NCI-H2196 (cell line): ENCODE measurements around the gene BIRC3.
A peak's percentile ranks its signal among the peaks of the same experiment; 100 is the strongest.

Source experiments
- DNase-seq: peaks from one replicate; lab custom pipeline; 2025; ENCODE audit not compliant: unreplicated experiment; lab: John Stamatoyannopoulos, UW

The BIRC3 gene

GRCh38 chr11:102317099-102317767, at the start of gene BIRC3:
Gene BIRC3, plus strand, starts transcription at chr11:102317484. Its CDS starts 7,026 bp downstream, at chr11:102324510.
- DNase-seq: peak; percentile 82

GRCh38 chr11:102267609-102268008, 49.7 kb upstream of the BIRC3 start:
- no peak for DNase-seq

- peak; percentile 57 for DNase-seq
Measured at GRCh38 chr11:102268083-102268984, 49.0 kb upstream of the BIRC3 start.

- DNase-seq: no peak
Measured at GRCh38 chr11:102268985-102269470, 48.3 kb upstream of the BIRC3 start.

GRCh38 chr11:102269927-102270326, 47.4 kb upstream of the BIRC3 start:
- no peak for DNase-seq

GRCh38 chr11:102272047-102272824, 45.0 kb upstream of the BIRC3 start:
- no peak for DNase-seq

GRCh38 chr11:102274628-102275027, 42.7 kb upstream of the BIRC3 start:
- DNase-seq: no peak

- DNase-seq: no peak
Measured at GRCh38 chr11:102276362-102276761, 40.9 kb upstream of the BIRC3 start.

GRCh38 chr11:102276783-102277182, 40.5 kb upstream of the BIRC3 start:
- no peak for DNase-seq

- no peak for DNase-seq
Measured at GRCh38 chr11:102279641-102280170, 37.6 kb upstream of the BIRC3 start.

GRCh38 chr11:102280245-102280833, 36.9 kb upstream of the BIRC3 start:
- no peak for DNase-seq

GRCh38 chr11:102283116-102283485, 34.2 kb upstream of the BIRC3 start:
- no peak for DNase-seq

GRCh38 chr11:102284008-102284407, 33.3 kb upstream of the BIRC3 start:
- DNase-seq: no peak

GRCh38 chr11:102286292-102286691, 31.0 kb upstream of the BIRC3 start:
- DNase-seq: no peak

- DNase-seq: peak; percentile 79
Measured at GRCh38 chr11:102287964-102288724, 29.1 kb upstream of the BIRC3 start.

- DNase-seq: no peak
Measured at GRCh38 chr11:102288725-102289083, 28.6 kb upstream of the BIRC3 start.

GRCh38 chr11:102289592-102289991, 27.7 kb upstream of the BIRC3 start:
- DNase-seq: no peak

GRCh38 chr11:102291831-102292230, 25.5 kb upstream of the BIRC3 start:
- no peak for DNase-seq

- no peak for DNase-seq
Measured at GRCh38 chr11:102292933-102293332, 24.4 kb upstream of the BIRC3 start.
